Gastroesophageal sphincter (tissue), 4 donors: ENCODE measurements around the gene EGFR. TPM values are rescaled to one million over a fixed set of nuclear protein-coding genes. Genes with fewer than 3 reads are reported as not detected.

Source experiments
- ATAC-seq: fragments of 150-250 bp; one replicate; pipeline ENCODE4 v1.9.1; 2016; ENCODE audit warnings: mild to moderate bottlenecking, moderate library complexity
- H3K27ac ChIP-seq, 4 donors: fragments of 200-600 bp; sonication (generic) in 3 of 4; 1 replicate in 3 of 4; 2 replicates in 1 of 4; pipeline ENCODE4 v1.5.1; 2016 to 2019
- H3K27me3 ChIP-seq: fragments of 200-600 bp; sonication (generic); one replicate; pipeline ENCODE4 v1.5.1; 2019
- H3K36me3 ChIP-seq, 2 donors: fragments of 200-600 bp; sonication (generic); one replicate each; pipeline ENCODE4 v1.5.1; 2019; ENCODE audit warnings: control low read depth in 1 of 2
- H3K4me1 ChIP-seq, 3 donors: fragments of 200-600 bp; sonication (generic); 1 replicate in 2 of 3; 2 replicates in 1 of 3; pipeline ENCODE4 v1.5.1; 2016 to 2019; ENCODE audit warnings: control low read depth in 2 of 3
- H3K4me3 ChIP-seq, 2 donors: fragments of 200-600 bp; sonication (generic); one replicate each; pipeline ENCODE4 v1.5.1; 2019; ENCODE audit warnings: mild to moderate bottlenecking in 1 of 2, moderate library complexity in 1 of 2
- H3K9me3 ChIP-seq, 3 donors: fragments of 200-600 bp; sonication (generic); one replicate each; pipeline ENCODE4 v1.5.1; 2017 to 2019; ENCODE audit warnings: control low read depth in 2 of 3
- CTCF ChIP-seq, 4 experiments: fragments of 200-600 bp in 2 of 4; fragments of 450-650 bp in 2 of 4; sonication (generic) in 1 of 4; IDR thresholded peaks; one replicate each; pipeline ENCODE4 v1.5.1; 2017 to 2019; ENCODE audit warnings: antibody characterized with exemption in 4 of 4, mild to moderate bottlenecking in 2 of 4, moderate library complexity in 2 of 4
- EP300 ChIP-seq: sonication (generic); formaldehyde crosslinking; IDR thresholded peaks from one replicate; pipeline ENCODE4 v1.6.1; 2017; ENCODE audit warnings: antibody characterized with exemption, mild to moderate bottlenecking
- POLR2A ChIP-seq, 2 donors: fragments of 450-650 bp; IDR thresholded peaks; one replicate each; pipeline ENCODE4 v1.6.1; 2017; ENCODE audit warnings: antibody characterized with exemption in 2 of 2, mild to moderate bottlenecking in 2 of 2, moderate library complexity in 1 of 2
- POLR2AphosphoS5 ChIP-seq: sonication (generic); formaldehyde crosslinking; IDR thresholded peaks from one replicate; pipeline ENCODE4 v1.6.1; 2017; ENCODE audit warnings: antibody characterized with exemption
- WGBS, 2 donors: methylation state at CpG; one replicate each; pipeline ENCODE4 v1.1.5; 2018; ENCODE audit warnings: low coverage in 1 of 2; 5-methylcytosine and 5-hydroxymethylcytosine counted together
- total RNA-seq, 4 donors: library from RNA; depleted of rRNA; stranded (reverse); fragments of >200 nt; gene quantifications; one replicate each; pipeline ENCODE4 v1.1.0, GENCODE V29; 2016

EGFR gene
- total RNA-seq, 4 donors from 2014 or later: 85.7 to 126 (median 111) TPM

GRCh38 chr7:55234408-55234807, 215.6 kb downstream of the EGFR start:
- peaks cover 3% of the 10 kb centered on the region for H3K27me3 ChIP-seq
- H3K9me3 ChIP-seq: no peaks in the 10 kb centered on the region
- 97 to 100% methylated on average over 2 to 3 of the region's 11 CpGs for WGBS, 2 donors
- no peaks in the 10 kb centered on the region for H3K36me3 ChIP-seq
- no peak for ATAC-seq
- H3K27ac ChIP-seq: no peak overlapping the region
- H3K4me3 ChIP-seq: no peak overlapping the region
- no peaks in the 10 kb centered on the region for H3K4me1 ChIP-seq
- TF ChIP-seq CTCF (IDR thresholded peaks at IDR 0.05) (no peak), EP300 (no peak), POLR2A (IDR thresholded peaks at IDR 0.05) (no peak)

DNA sequence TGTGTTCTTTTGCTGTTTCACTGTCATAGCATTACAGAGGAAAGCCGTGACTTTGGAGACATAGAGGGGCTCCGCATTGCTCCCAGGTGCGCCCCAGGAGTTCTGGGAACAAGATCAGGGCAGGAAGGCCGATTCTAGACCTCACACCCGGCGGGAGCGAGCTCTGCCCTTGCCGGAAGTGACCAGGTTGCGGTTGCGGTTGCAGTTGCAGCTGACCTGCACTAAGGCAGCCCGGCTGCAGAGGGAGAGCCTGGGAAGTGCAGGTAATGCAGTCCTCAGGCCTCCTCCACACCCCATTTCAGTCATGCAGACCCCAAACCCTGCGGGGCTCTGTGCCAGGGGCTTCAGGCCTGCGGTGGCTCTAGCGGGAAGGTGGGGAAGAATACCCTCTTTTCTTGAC, 216.3 kb downstream of the EGFR start:
- Histone ChIP-seq H3K27ac (no peak overlapping the region), H3K9me3 (no peaks in the 10 kb centered on the region), H3K27me3 (peaks cover 3% of the 10 kb centered on the region), H3K4me3 (no peak overlapping the region), H3K36me3 (no peaks in the 10 kb centered on the region), H3K4me1 (no peaks in the 10 kb centered on the region)
- 94% methylated on average over 3 of the region's 14 CpGs; no CpG with 5 or more reads in 1 of the 2 donors for WGBS, 2 donors
- TF ChIP-seq CTCF (IDR thresholded peaks at IDR 0.05): no peak
- TF ChIP-seq EP300: no peak
- TF ChIP-seq POLR2AphosphoS5: no peak
- ATAC-seq: no peak

- peaks cover 3% of the 10 kb centered on the region for H3K27me3 ChIP-seq
- 61 to 76% methylated on average over 6 of the region's 6 CpGs for WGBS, 2 donors
- H3K4me3 ChIP-seq: no peak overlapping the region
- no peak for ATAC-seq
- H3K9me3 ChIP-seq: no peaks in the 10 kb centered on the region
- TF ChIP-seq EP300: no peak
- no peak for TF ChIP-seq CTCF (IDR thresholded peaks at IDR 0.05)
- no peak for TF ChIP-seq POLR2AphosphoS5
- no peak for TF ChIP-seq POLR2A (IDR thresholded peaks at IDR 0.05)
- no peaks in the 10 kb centered on the region for H3K4me1 ChIP-seq
- H3K36me3 ChIP-seq: no peaks in the 10 kb centered on the region
- H3K27ac ChIP-seq: no peak overlapping the region
These were observed 217.0 kb downstream of the EGFR start for GRCh38 chr7:55235801-55236200.

- ATAC-seq: no peak
- no peak overlapping the region for H3K4me3 ChIP-seq
- TF ChIP-seq POLR2A (IDR thresholded peaks at IDR 0.05) (no peak), EP300 (no peak), POLR2AphosphoS5 (no peak), CTCF (IDR thresholded peaks at IDR 0.05) (no peak)
- no peaks in the 10 kb centered on the region for H3K9me3 ChIP-seq
- no peaks in the 10 kb centered on the region for H3K4me1 ChIP-seq
- 74 to 89% methylated on average over 8 of the region's 8 CpGs for WGBS, 2 donors
- peaks cover 3% of the 10 kb centered on the region for H3K27me3 ChIP-seq
- no peaks in the 10 kb centered on the region for H3K36me3 ChIP-seq
- no peak overlapping the region for H3K27ac ChIP-seq
These were observed 217.7 kb downstream of the EGFR start for GRCh38 chr7:55236476-55236875.

GRCh38 chr7:55237156-55237893, 218.5 kb downstream of the EGFR start:
- 69 to 89% methylated on average over 5 to 7 of the region's 15 CpGs for WGBS, 2 donors

More at GRCh38 chr7:55237156-55237893, 218.5 kb downstream of the EGFR start:
- H3K27ac ChIP-seq: no peak overlapping the region
- no peak overlapping the region for H3K4me3 ChIP-seq
- ATAC-seq: no peak
- TF ChIP-seq CTCF (IDR thresholded peaks at IDR 0.05): no peak
- no peak for TF ChIP-seq EP300
- TF ChIP-seq POLR2AphosphoS5: no peak
- no peak for TF ChIP-seq POLR2A (IDR thresholded peaks at IDR 0.05)
- peaks cover 3% of the 10 kb centered on the region for H3K27me3 ChIP-seq
- no peaks in the 10 kb centered on the region for H3K36me3 ChIP-seq
- no peaks in the 10 kb centered on the region for H3K4me1 ChIP-seq
- no peaks in the 10 kb centered on the region for H3K9me3 ChIP-seq
